CD4-positive, alpha-beta T cell (primary cell): ENCODE data around the gene TNFSF11. TPM values are rescaled to one million over a fixed set of nuclear protein-coding genes. Genes with fewer than 3 reads are reported as not detected.

Experiments used
- ATAC-seq: fragments of 200-7000 bp; cut with Tn5 transposase; one replicate; pipeline ENCODE4 v1.10.0; 2022; ENCODE audit warnings: mild to moderate bottlenecking; ENCODE audit not compliant: poor library complexity
- CTCF ChIA-PET: fragments of 350-600 bp; sonication (Branson Sonifier 250); formaldehyde crosslinking; loops from one replicate; lab custom pipeline; 2021; ENCODE audit warnings: antibody characterized with exemption, inconsistent platforms; lab: Charles Lee
- POLR2A ChIA-PET: fragments of 350-600 bp; sonication (Branson Sonifier 250); formaldehyde crosslinking; loops from one replicate; lab custom pipeline; 2021; ENCODE audit warnings: antibody characterized with exemption, inconsistent platforms; lab: Charles Lee
- DNase-seq, 14 experiments: peaks; one replicate each; pipeline ENCODE4 v3.0.0-alpha.2; 2013 to 2020; ENCODE audit warnings: mixed read lengths in 2 of 14
- H3K27ac ChIP-seq, 2 donors: one replicate each; pipeline versions ENCODE4 v1.5.1 to v1.7.0; 2013; ENCODE audit warnings: low read length in 2 of 2, low read depth in 1 of 2, mild to moderate bottlenecking in 1 of 2
- H3K27me3 ChIP-seq, 2 experiments: 1 replicate in 1 of 2; 2 replicates in 1 of 2; pipeline versions ENCODE4 v1.6.1 to v1.7.0; 2013; ENCODE audit warnings: low read length in 2 of 2, control low read depth in 1 of 2, mild to moderate bottlenecking in 1 of 2, moderate library complexity in 1 of 2; ENCODE audit not compliant: insufficient read depth in 2 of 2, control insufficient read depth in 1 of 2
- H3K36me3 ChIP-seq: one replicate; pipeline ENCODE4 v1.6.1; 2013; ENCODE audit warnings: low read length, control low read depth; ENCODE audit not compliant: insufficient read depth
- H3K4me1 ChIP-seq: one replicate; pipeline ENCODE4 v1.6.1; 2013; ENCODE audit warnings: low read length, control low read depth; ENCODE audit not compliant: insufficient read depth
- H3K4me3 ChIP-seq: one replicate; pipeline ENCODE4 v1.5.1; 2013; ENCODE audit warnings: mild to moderate bottlenecking, low read length, moderate library complexity
- H3K9me3 ChIP-seq, 2 experiments: 1 replicate in 1 of 2; 2 replicates in 1 of 2; pipeline versions ENCODE4 v1.6.1 to v1.7.0; 2013; ENCODE audit warnings: low read length in 2 of 2, mild to moderate bottlenecking in 2 of 2, control low read depth in 1 of 2, moderate library complexity in 1 of 2; ENCODE audit not compliant: control insufficient read depth in 1 of 2, insufficient read depth in 1 of 2
- H3K27ac Mint-ChIP-seq: one replicate; pipeline ENCODE4 v1.8.0; 2020; ENCODE audit warnings: mixed read lengths
- H3K27me3 Mint-ChIP-seq: one replicate; pipeline ENCODE4 v1.8.0; 2021; ENCODE audit warnings: mixed read lengths
- H3K36me3 Mint-ChIP-seq: one replicate; pipeline ENCODE4 v1.8.0; 2021; ENCODE audit warnings: low read depth, mixed read lengths
- H3K4me1 Mint-ChIP-seq: one replicate; pipeline ENCODE4 v1.8.0; 2021; ENCODE audit warnings: low read depth, mixed read lengths
- H3K4me3 Mint-ChIP-seq: one replicate; pipeline ENCODE4 v1.8.0; 2020; ENCODE audit warnings: mild to moderate bottlenecking, mixed read lengths
- H3K9me3 Mint-ChIP-seq: one replicate; pipeline ENCODE4 v1.8.0; 2020; ENCODE audit warnings: mixed read lengths
- CTCF ChIP-seq: fragments of 200-600 bp; IDR thresholded peaks from one replicate; pipeline ENCODE4 v1.8.0; 2022; ENCODE audit warnings: antibody characterized with exemption, mild to moderate bottlenecking
- intact Hi-C, 2 experiments: fragments of 100-400 bp; cut with DNase I in 1 of 2; cut with micrococcal nuclease in 1 of 2; formaldehyde crosslinking; loops; one replicate each; pipeline versions ENCODE4 v1.15.1 to v1.9.0; 2023 to 2025; cut with DNase I, micrococcal nuclease
- total RNA-seq, 174 experiments: library from RNA in 2 of 174; stranded (reverse) in 2 of 174; gene quantifications; one replicate each; pipeline ENCODE4 v1.2.3 and lab custom pipeline; 2021 to 2026

Gene TNFSF11
- total RNA-seq, 2 experiments from 2014 or later = 0.38 to 0.45 TPM

GRCh38 chr13:42645717-42646116 lies 71.8 kb downstream of the TNFSF11 start:
- intact Hi-C loops = no loop called here
- ATAC-seq (no peak), DNase-seq (no peak)
- Mint-ChIP-seq H3K27me3 (peaks cover 24% of the 10 kb centered on the region), H3K36me3 (no peaks in the 10 kb centered on the region), H3K4me1 (no peaks in the 10 kb centered on the region), H3K27ac (no peak overlapping the region), H3K4me3 (no peak overlapping the region), H3K9me3 (peaks cover 3% of the 10 kb centered on the region)
- peaks cover 0 to 2% of the 10 kb centered on the region in 2 experiments for H3K27me3 ChIP-seq
- no peak overlapping the region for H3K27ac ChIP-seq
- peaks cover 0 to 7% of the 10 kb centered on the region in 2 experiments for H3K9me3 ChIP-seq
- POLR2A ChIA-PET = no interaction called here
- CTCF ChIA-PET = no interaction called here
- H3K36me3 ChIP-seq = no peaks in the 10 kb centered on the region
- no peak overlapping the region for H3K4me3 ChIP-seq
- TF ChIP-seq CTCF = no peak
- H3K4me1 ChIP-seq = no peaks in the 10 kb centered on the region

DNA sequence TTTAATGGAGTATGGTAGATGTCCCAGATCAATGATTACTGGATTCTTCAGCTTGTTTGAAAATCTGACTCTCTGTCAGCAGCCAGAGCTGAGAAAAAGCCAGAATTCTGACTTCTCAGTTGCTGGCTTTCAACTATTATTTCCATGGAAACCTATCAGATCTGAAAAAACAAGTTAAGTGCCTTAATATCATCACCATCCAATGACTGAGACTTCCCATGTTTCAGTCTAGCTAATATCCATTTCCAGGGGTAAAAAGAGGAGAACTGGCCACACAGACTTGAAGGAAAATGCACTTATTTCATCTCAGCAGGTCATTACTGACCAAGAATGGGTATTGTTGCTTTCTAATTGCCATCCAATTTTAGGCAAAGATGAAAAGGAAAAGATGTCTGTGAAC lies 75.2 kb downstream of the TNFSF11 start:
- Histone ChIP-seq H3K9me3 (no peaks in the 10 kb centered on the region), H3K27me3 (peaks cover 4 to 6% of the 10 kb centered on the region in 2 experiments), H3K4me1 (no peaks in the 10 kb centered on the region), H3K36me3 (no peaks in the 10 kb centered on the region), H3K4me3 (no peak overlapping the region), H3K27ac (no peak overlapping the region)
- no peak overlapping the region for H3K27ac Mint-ChIP-seq
- no peak for TF ChIP-seq CTCF
- POLR2A ChIA-PET = no interaction called here
- H3K36me3 Mint-ChIP-seq = no peaks in the 10 kb centered on the region
- intact Hi-C loops = no loop called here
- no peak overlapping the region for H3K4me3 Mint-ChIP-seq
- no peaks in the 10 kb centered on the region for H3K4me1 Mint-ChIP-seq
- DNase-seq = no peak
- ATAC-seq = no peak
- H3K9me3 Mint-ChIP-seq = no peaks in the 10 kb centered on the region
- CTCF ChIA-PET = interaction anchor here (0.7 kb wide), 1 partner anchor 840 kb away, joined by 5 read pairs; no protein-coding TSS in a partner anchor
- peaks cover 32% of the 10 kb centered on the region for H3K27me3 Mint-ChIP-seq

- Histone ChIP-seq H3K36me3 (no peaks in the 10 kb centered on the region), H3K4me1 (no peaks in the 10 kb centered on the region), H3K27me3 (peaks cover 4 to 6% of the 10 kb centered on the region in 2 experiments), H3K27ac (no peak overlapping the region), H3K4me3 (no peak overlapping the region), H3K9me3 (no peaks in the 10 kb centered on the region)
- DNase-seq (no peak), ATAC-seq (no peak)
- CTCF ChIA-PET = no interaction called here
- Mint-ChIP-seq H3K9me3 (no peaks in the 10 kb centered on the region), H3K27me3 (peaks cover 34% of the 10 kb centered on the region), H3K27ac (no peak overlapping the region), H3K36me3 (no peaks in the 10 kb centered on the region), H3K4me1 (no peaks in the 10 kb centered on the region), H3K4me3 (no peak overlapping the region)
- no peak for TF ChIP-seq CTCF
- intact Hi-C loops = no loop called here
- POLR2A ChIA-PET = no interaction called here
Observed at GRCh38 chr13:42649831-42650230, 75.9 kb downstream of the TNFSF11 start.
